GM21717 (cell line): ENCODE data around the gene KRT86.
"Not testable (repeated sequence)": the region's sequence is repeated elsewhere in the genome, so short reads cannot be mapped to it uniquely, and the experiment has no call there.

Experiments used
- ATAC-seq: cut with Tn5 transposase; IDR thresholded peaks from one replicate; pipeline ENCODE4 v1.9.1; 2021; ENCODE audit warnings: mild to moderate bottlenecking, moderate library complexity; ENCODE audit not compliant: unreplicated experiment

The KRT86 gene

GRCh38 chr12:52251367-52252051 is 22.9 kb upstream of the KRT86 start:
- ATAC-seq: no peak

DNA sequence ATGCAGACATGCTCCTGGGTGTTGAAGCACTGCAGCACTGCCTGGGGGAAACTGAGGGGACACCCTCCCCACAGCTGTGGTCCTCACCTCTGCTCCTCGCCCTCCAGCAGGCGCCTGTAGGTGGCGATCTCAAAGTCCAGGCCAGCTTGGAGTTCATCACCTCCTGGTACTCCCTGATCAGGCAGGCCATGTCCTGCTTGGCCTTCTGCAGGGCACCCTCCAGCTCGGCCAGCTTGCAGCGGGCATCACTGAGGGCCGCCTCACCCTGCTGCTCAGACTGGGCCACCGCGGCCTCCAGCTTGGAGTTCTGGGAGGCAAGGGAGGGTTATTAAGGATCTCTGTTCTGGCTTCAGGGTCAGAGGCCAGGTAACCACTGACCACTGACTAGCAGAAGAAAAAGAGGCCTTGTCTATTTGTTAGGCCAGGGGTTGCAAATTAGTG is 22.2 kb upstream of the KRT86 start:
- not testable (repeated sequence) for ATAC-seq

- no peak for ATAC-seq
Observed at GRCh38 chr12:52252728-52253343, 21.6 kb upstream of the KRT86 start.

GRCh38 chr12:52253391-52254179 is 20.9 kb upstream of the KRT86 start:
- ATAC-seq: no peak

GRCh38 chr12:52254180-52254964 is 20.1 kb upstream of the KRT86 start:
- ATAC-seq: no peak

GRCh38 chr12:52254965-52255751 is 19.3 kb upstream of the KRT86 start:
- ATAC-seq: no peak

DNA sequence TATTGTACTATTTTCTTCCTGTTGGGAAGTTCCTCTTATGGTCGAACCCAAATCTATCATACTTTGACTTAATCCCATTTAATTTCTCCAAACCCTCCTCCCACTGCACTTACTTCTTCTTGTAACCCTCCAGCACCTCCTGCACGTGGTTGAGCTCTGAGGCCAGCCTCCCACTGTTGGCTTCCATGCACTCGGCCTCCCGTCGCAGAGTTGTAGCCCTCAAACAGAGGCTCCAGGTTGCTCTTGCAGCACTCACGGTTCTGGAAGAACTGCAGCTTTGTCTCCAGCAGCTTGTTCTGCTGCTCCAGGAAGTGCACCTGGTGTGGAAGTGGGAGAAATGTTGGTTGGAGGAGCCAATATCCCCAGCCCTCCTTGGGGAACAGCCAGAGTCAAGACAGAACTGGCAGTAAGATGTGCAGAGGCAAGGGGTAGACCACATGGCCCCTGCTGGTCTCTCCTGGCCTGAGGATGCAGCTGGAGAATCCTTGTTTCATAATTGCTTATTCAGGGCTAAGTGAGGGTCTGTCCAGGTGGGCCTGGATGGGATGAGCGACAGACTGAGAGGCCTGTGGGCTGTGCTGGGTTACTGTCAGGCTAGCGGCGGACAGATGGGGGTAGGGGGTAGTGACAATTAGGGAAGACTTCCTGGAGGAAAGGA is 18.4 kb upstream of the KRT86 start:
- ATAC-seq: no peak

DNA sequence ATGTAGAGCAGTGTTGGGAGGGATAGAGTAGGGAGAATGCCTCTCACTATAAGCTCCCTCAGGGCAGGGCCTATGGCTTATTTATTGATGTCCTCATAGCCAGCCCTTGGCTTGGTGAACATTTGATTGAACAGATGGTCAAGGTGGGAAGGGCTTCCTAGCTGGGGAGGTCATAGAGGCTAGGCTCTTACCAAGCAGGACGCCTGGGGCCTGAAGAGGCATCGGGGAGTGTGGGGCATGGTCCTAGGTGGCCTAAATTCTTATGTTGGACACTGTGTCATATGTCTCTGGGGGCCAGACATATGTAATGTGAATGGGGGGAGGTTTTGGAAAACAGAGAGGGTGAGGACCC is 17.9 kb upstream of the KRT86 start:
- ATAC-seq: no peak

GRCh38 chr12:52257074-52257551 is 17.3 kb upstream of the KRT86 start:
- ATAC-seq: no peak

GRCh38 chr12:52257922-52258321 is 16.5 kb upstream of the KRT86 start:
- not testable (repeated sequence) for ATAC-seq

DNA sequence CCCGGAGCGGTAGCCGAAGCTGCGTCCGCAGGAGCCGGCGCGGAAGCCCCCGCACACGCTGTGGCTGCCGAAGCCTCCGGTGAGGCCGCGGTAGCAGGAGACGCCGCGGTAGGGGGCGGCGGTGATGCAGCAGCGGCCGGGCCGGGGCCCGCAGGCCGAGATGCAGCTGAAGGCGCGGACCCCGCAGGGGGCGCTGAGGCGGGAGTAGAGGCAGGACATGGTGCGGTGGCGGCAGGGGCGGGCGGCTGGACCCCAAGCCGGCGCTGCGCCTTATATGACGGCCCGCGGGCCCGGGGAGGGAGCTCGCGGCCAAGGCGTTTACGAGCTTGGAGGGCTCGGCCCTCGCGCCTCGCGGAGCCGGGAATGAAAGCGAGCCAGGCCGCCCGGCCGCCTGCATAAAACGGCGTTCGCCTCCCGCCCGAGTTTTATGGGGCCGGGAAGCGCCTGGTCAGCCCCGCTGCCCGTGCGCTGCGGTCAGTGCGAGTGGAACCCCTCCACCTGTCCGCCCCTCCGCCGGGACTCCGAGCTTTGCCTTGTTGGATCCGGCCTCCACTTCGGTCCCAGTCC is 16.0 kb upstream of the KRT86 start:
- ATAC-seq: no peak

DNA sequence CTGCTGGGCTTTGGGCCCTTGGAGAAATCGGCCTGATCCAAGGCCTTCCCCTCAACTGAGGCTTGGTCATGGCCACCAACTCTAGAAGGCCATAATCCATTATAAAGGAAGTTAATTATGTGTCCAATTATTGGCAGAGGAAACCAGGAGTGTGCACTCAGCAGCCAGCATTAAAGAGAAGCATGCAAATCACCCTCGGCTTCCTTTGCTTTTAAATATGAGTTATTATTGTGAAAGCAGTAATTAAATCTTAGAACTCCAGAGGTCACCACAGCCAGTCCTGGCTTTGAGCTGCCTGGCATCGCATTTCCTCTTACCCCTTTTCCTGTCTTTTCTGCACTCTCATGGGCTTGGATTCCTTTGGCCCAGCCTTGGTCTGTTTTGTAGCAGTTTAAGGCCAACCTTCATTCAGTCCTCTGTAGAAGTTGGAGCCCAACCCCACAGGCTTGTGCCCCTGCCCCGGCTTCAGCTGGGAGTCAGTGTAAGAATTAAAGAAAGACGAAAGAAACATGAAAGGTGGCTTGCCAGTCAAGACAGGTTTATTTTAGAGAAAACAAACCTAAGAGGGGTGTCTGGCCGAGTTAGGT is 14.7 kb upstream of the KRT86 start:
- ATAC-seq: no peak

- no peak for ATAC-seq
Observed at GRCh38 chr12:52260361-52261207, 13.9 kb upstream of the KRT86 start.

GRCh38 chr12:52261208-52261484 is 13.3 kb upstream of the KRT86 start:
- ATAC-seq: no peak

GRCh38 chr12:52262286-52262685 is 12.2 kb upstream of the KRT86 start:
- ATAC-seq: no peak

DNA sequence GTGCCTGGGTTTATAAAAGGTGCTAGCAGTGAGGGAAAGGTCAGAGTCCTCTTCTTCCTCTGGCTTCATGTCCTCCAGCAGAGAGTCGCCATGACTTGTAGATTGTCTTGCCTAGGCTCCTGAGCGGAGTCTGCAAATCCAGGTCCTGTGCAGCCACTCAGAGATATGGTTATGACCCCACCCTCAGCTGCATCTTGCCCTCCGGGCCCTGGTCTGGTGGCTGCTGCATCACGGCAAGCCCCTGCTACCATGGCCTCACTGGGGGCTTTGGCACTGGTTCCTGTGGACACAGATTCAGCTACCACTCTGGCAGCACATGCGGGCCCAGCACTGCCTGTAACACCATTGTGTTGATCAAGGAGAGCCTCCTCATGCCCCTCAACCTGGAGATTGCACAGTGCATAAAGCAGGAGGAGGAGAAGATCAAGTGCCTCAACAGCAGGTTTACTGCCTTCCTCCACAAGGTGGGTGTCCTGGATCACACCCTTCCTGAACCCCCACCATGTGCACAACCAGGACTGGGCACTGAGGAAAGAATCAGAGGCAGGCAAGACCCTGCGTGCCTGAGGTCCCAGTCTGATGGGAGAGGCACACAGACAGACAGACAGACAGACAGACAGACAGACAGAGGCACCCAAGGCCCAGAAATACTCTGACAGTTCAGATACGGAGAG is 10.5 kb upstream of the KRT86 start:
- no peak for ATAC-seq

- no peak for ATAC-seq
Observed at GRCh38 chr12:52264435-52264825, 10.0 kb upstream of the KRT86 start.

DNA sequence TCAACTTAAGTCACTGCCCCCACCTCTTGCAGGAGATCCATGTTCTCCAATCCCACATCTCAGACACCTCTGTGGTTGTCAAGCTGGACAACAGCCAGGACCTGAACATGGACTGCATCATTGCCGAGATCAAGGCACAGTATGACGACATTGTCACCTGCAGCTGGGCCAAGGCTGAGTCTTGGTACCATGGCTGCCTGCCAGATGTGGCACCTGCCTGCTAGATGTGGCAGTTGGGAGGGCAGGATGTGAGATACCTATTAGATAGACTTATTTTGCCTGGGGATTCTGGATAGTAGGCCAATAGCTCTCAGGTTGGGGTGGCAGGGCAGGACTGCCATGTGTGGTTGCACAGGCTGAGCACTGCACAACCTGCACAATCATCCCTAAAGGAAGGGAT is 7.9 kb upstream of the KRT86 start:
- no peak for ATAC-seq
